Upper lobe of left lung (tissue), 6 donors: ENCODE data around the gene PHF21B. TPM values are rescaled to one million over a fixed set of nuclear protein-coding genes. Genes with fewer than 3 reads are reported as not detected.

ENCODE experiments used
- ATAC-seq, 2 donors: fragments of 200-7000 bp; cut with Tn5 transposase; one replicate each; pipeline ENCODE4 v1.9.1; 2022; ENCODE audit warnings: mild to moderate bottlenecking in 2 of 2, moderate library complexity in 2 of 2; ENCODE audit not compliant: low FRiP score in 2 of 2
- DNase-seq, 2 donors: peaks; one replicate each; pipeline ENCODE4 v3.0.0-alpha.2; 2019 to 2020
- H3K27ac ChIP-seq, 4 donors: fragments of 200-600 bp; sonication (generic); one replicate each; pipeline ENCODE4 v1.5.1; 2016 to 2019
- H3K27me3 ChIP-seq, 4 donors: fragments of 200-600 bp; sonication (generic); one replicate each; pipeline ENCODE4 v1.5.1; 2017 to 2019
- H3K36me3 ChIP-seq, 4 donors: fragments of 200-600 bp; sonication (generic); one replicate each; pipeline ENCODE4 v1.5.1; 2016 to 2019
- H3K4me1 ChIP-seq, 4 donors: fragments of 200-600 bp; sonication (generic); one replicate each; pipeline ENCODE4 v1.5.1; 2018 to 2019
- H3K4me3 ChIP-seq, 4 donors: fragments of 200-600 bp; sonication (generic); one replicate each; pipeline ENCODE4 v1.5.1; 2017 to 2019; ENCODE audit warnings: mild to moderate bottlenecking in 2 of 4, moderate library complexity in 1 of 4
- H3K9me3 ChIP-seq, 4 donors: fragments of 200-600 bp; sonication (generic); one replicate each; pipeline ENCODE4 v1.5.1; 2018 to 2019
- CTCF ChIP-seq, 6 experiments: fragments of 450-650 bp in 4 of 6; fragments of 200-600 bp in 2 of 6; sonication (generic) in 2 of 6; IDR thresholded peaks; one replicate each; pipeline ENCODE4 v1.5.1; 2016 to 2019; ENCODE audit warnings: antibody characterized with exemption in 6 of 6
- EP300 ChIP-seq, 4 donors: sonication (generic); formaldehyde crosslinking; IDR thresholded peaks; one replicate each; pipeline ENCODE4 v1.5.1; 2017; ENCODE audit warnings: antibody characterized with exemption in 4 of 4, control low read depth in 2 of 4
- POLR2A ChIP-seq, 4 donors: fragments of 450-650 bp; IDR thresholded peaks; one replicate each; pipeline ENCODE4 v1.5.1; 2016 to 2017; ENCODE audit warnings: antibody characterized with exemption in 4 of 4, mild to moderate bottlenecking in 2 of 4
- POLR2AphosphoS5 ChIP-seq, 2 donors: sonication (generic); formaldehyde crosslinking; IDR thresholded peaks; one replicate each; pipeline ENCODE4 v1.5.1; 2017; ENCODE audit warnings: antibody characterized with exemption in 2 of 2
- WGBS, 2 donors: methylation state at CpG; one replicate each; pipeline ENCODE4 v1.1.5; 2017 to 2018; 5-methylcytosine and 5-hydroxymethylcytosine counted together
- total RNA-seq, 6 donors: library from RNA; depleted of rRNA in 4 of 6; stranded (reverse); fragments of >200 nt in 4 of 6; gene quantifications; one replicate each; pipeline versions ENCODE4 v1.1.0 to v1.2.1, GENCODE V29; 2016 to 2021
- donor health status: DM: no; HTN: no; CAD: no; lungs with moderate emphysema.
- donor health status: DM: no; HTN: yes; CAD: no; lungs with severe emphysema.

PHF21B gene
- total RNA-seq, 6 donors from 2014 or later = 0.06 to 0.24 TPM; not detected in 4

- Histone ChIP-seq H3K4me3 (no peak overlapping the region), H3K36me3 (no peaks in the 10 kb centered on the region), H3K27me3 (no peaks in the 10 kb centered on the region), H3K4me1 (no peaks in the 10 kb centered on the region), H3K9me3 (no peaks in the 10 kb centered on the region), H3K27ac (no peak overlapping the region)
- 84 to 88% methylated on average over 11 to 31 of the region's 31 CpGs for WGBS, 2 donors
- TF ChIP-seq CTCF (IDR thresholded peaks at IDR 0.05) (no peak), POLR2A (IDR thresholded peaks at IDR 0.05) (no peak), EP300 (IDR thresholded peaks at IDR 0.05) (no peak), POLR2AphosphoS5 (IDR thresholded peaks at IDR 0.05) (no peak)
- ATAC-seq = no peak
- DNase-seq = peak in 1 of 2 donors; percentile 57
Measured at GRCh38 chr22:44865193-44866057, 144.4 kb downstream of the PHF21B start.

GRCh38 chr22:44862981-44863860, 146.6 kb downstream of the PHF21B start:
- H3K36me3 ChIP-seq = no peaks in the 10 kb centered on the region
- no peaks in the 10 kb centered on the region for H3K9me3 ChIP-seq
- H3K27me3 ChIP-seq = no peaks in the 10 kb centered on the region
- TF ChIP-seq EP300 (IDR thresholded peaks at IDR 0.05) (no peak), CTCF (IDR thresholded peaks at IDR 0.05) (no peak), POLR2AphosphoS5 (IDR thresholded peaks at IDR 0.05) (no peak), POLR2A (IDR thresholded peaks at IDR 0.05) (no peak)
- peak in 1 of 2 donors; percentile 49 for DNase-seq
- no peak overlapping the region for H3K27ac ChIP-seq
- no peak overlapping the region for H3K4me3 ChIP-seq
- ATAC-seq = no peak
- H3K4me1 ChIP-seq = no peaks in the 10 kb centered on the region
- WGBS, 2 donors = 81 to 89% methylated on average over 14 to 19 of the region's 19 CpGs

- Histone ChIP-seq H3K27ac (no peak overlapping the region), H3K27me3 (no peaks in the 10 kb centered on the region), H3K36me3 (no peaks in the 10 kb centered on the region), H3K4me1 (no peaks in the 10 kb centered on the region), H3K9me3 (no peaks in the 10 kb centered on the region), H3K4me3 (no peak overlapping the region)
- 84 to 87% methylated on average over 10 to 11 of the region's 11 CpGs for WGBS, 2 donors
- TF ChIP-seq POLR2AphosphoS5 (IDR thresholded peaks at IDR 0.05) (no peak), CTCF (IDR thresholded peaks at IDR 0.05) (no peak), EP300 (IDR thresholded peaks at IDR 0.05) (no peak), POLR2A (IDR thresholded peaks at IDR 0.05) (no peak)
- no peak for ATAC-seq
- DNase-seq = no peak
Measured at GRCh38 chr22:44862281-44862680, 147.5 kb downstream of the PHF21B start.

GRCh38 chr22:44861245-44861644, 148.6 kb downstream of the PHF21B start:
- DNase-seq = no peak
- Histone ChIP-seq H3K9me3 (no peaks in the 10 kb centered on the region), H3K4me3 (no peak overlapping the region), H3K36me3 (no peaks in the 10 kb centered on the region), H3K4me1 (no peaks in the 10 kb centered on the region), H3K27ac (no peak overlapping the region), H3K27me3 (no peaks in the 10 kb centered on the region)
- no peak for TF ChIP-seq POLR2AphosphoS5 (IDR thresholded peaks at IDR 0.05)
- TF ChIP-seq CTCF (IDR thresholded peaks at IDR 0.05) = no peak
- no peak for TF ChIP-seq POLR2A (IDR thresholded peaks at IDR 0.05)
- no peak for TF ChIP-seq EP300 (IDR thresholded peaks at IDR 0.05)
- ATAC-seq = no peak
- 78 to 94% methylated on average over 3 to 7 of the region's 7 CpGs for WGBS, 2 donors
